ENCODE results near the gene PTPRH.

PTPRH gene

DNA sequence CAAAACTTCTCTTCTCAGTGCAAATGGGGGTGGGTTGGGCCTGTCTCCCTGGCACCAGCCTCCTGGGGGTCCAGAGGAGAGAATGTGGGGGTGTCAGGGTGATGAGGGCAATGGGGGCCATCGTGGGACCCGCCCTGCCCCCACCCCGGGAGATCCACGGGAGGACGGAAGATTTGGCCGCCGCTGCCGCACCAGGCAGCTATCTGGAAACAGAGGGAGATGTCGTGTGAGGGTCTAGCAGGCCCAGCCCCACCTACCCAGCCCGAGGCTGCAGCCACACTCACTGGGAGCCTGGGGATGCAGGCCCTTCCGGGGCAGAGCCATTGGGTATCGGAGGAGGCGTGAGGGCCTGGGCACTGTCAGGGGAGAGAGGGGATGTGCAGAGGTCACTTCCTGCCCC is 21.0 kb upstream of the PTPRH start:
- H3K23ac ChIP-seq (ENCODE audit: low read length): no peak overlapping the region
- H3K27ac ChIP-seq (ENCODE audit: low read depth, low read length): no peak overlapping the region
- H3K4me2 ChIP-seq (ENCODE audit: low read length): no peak overlapping the region
- H3K9ac ChIP-seq (ENCODE audit: low read length): no peak overlapping the region
- H3K79me2 ChIP-seq (ENCODE audit: control insufficient read depth, insufficient read depth, low read length, poor library complexity): no peaks in the 10 kb centered on the region
- no peak overlapping the region for H4K12ac ChIP-seq (ENCODE audit: low read depth, low read length)
- no peak overlapping the region for H3K18ac ChIP-seq (ENCODE audit: low read length)
- no peak for DNase-seq
- H3K36me3 ChIP-seq (ENCODE audit: control insufficient read depth in 1 of 2, insufficient read depth in 2 of 2, low read length in 2 of 2): peaks cover 67 to 69% of the 10 kb centered on the region in 2 experiments
- no peak overlapping the region for H3K4me3 ChIP-seq (ENCODE audit: low read depth, low read length)
- no peak overlapping the region for H3K14ac ChIP-seq (ENCODE audit: low read length)
- no peaks in the 10 kb centered on the region for H3K79me1 ChIP-seq (ENCODE audit: low read length)
- H2AK5ac ChIP-seq (ENCODE audit: low read length): no peak overlapping the region
- H3K4ac ChIP-seq (ENCODE audit: low read depth, low read length): no peak overlapping the region
- H2BK12ac ChIP-seq (ENCODE audit: low read length): no peak overlapping the region
- no peak overlapping the region for H4K8ac ChIP-seq (ENCODE audit: low read depth, low read length)
- WGBS (ENCODE audit: extremely low coverage, insufficient coverage, insufficient read length): no CpG with 5 or more reads among the region's 13 CpGs
- H3K9me3 ChIP-seq (ENCODE audit: insufficient read depth, low read depth, low read length): peaks cover 1% of the 10 kb centered on the region
- H2AFZ ChIP-seq (ENCODE audit: insufficient read depth, low read length, poor library complexity): no peak overlapping the region
- H2BK5ac ChIP-seq (ENCODE audit: low read depth, low read length, poor library complexity): no peak overlapping the region
- no peaks in the 10 kb centered on the region for H3K27me3 ChIP-seq (ENCODE audit: insufficient read depth, low read length)
- H3K4me1 ChIP-seq (ENCODE audit: control insufficient read depth in 1 of 2, insufficient read depth in 2 of 2, low read length in 2 of 2): no peaks in the 10 kb centered on the region
- no peak overlapping the region for H2BK120ac ChIP-seq (ENCODE audit: insufficient read depth, low read length, poor library complexity)
- H4K91ac ChIP-seq (ENCODE audit: low read depth, low read length): no peak overlapping the region

DNA sequence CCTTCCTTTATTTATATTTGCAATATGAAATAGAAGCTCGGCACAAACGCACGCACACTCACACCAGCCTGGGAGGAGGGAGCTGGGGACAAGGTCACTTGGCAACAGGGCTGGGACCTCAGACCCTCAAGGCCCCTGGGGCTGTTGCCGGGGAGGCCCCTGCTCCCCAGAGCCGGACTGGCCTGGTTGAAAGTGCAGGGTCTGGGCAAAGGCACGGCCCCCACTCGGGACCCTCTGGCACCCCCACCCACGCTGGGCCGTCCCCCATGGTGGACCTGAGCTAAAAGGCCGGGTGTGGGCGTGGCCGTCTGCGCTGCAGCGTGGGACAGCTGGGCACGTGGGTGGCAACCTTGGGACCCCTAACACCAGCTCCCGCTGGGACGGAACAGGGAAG is 20.5 kb upstream of the PTPRH start:
- Histone ChIP-seq H3K4me1 (ENCODE audit: control insufficient read depth in 1 of 2, insufficient read depth in 2 of 2, low read length in 2 of 2) (no peaks in the 10 kb centered on the region), H2BK5ac (ENCODE audit: low read depth, low read length, poor library complexity) (no peak overlapping the region), H3K4me3 (ENCODE audit: low read depth, low read length) (no peak overlapping the region), H4K8ac (ENCODE audit: low read depth, low read length) (no peak overlapping the region), H3K4me2 (ENCODE audit: low read length) (no peak overlapping the region), H3K14ac (ENCODE audit: low read length) (no peak overlapping the region), H3K27me3 (ENCODE audit: insufficient read depth, low read length) (no peaks in the 10 kb centered on the region), H3K79me2 (ENCODE audit: control insufficient read depth, insufficient read depth, low read length, poor library complexity) (no peaks in the 10 kb centered on the region), H3K9ac (ENCODE audit: low read length) (no peak overlapping the region), H2BK120ac (ENCODE audit: insufficient read depth, low read length, poor library complexity) (no peak overlapping the region), H3K4ac (ENCODE audit: low read depth, low read length) (no peak overlapping the region), H3K79me1 (ENCODE audit: low read length) (no peaks in the 10 kb centered on the region), H3K18ac (ENCODE audit: low read length) (no peak overlapping the region), H3K9me3 (ENCODE audit: insufficient read depth, low read depth, low read length) (peaks cover 1% of the 10 kb centered on the region), H4K91ac (ENCODE audit: low read depth, low read length) (no peak overlapping the region), H2BK12ac (ENCODE audit: low read length) (no peak overlapping the region), H3K23ac (ENCODE audit: low read length) (no peak overlapping the region), H4K12ac (ENCODE audit: low read depth, low read length) (no peak overlapping the region), H2AFZ (ENCODE audit: insufficient read depth, low read length, poor library complexity) (no peak overlapping the region), H2AK5ac (ENCODE audit: low read length) (no peak overlapping the region), H3K36me3 (ENCODE audit: control insufficient read depth in 1 of 2, insufficient read depth in 2 of 2, low read length in 2 of 2) (peaks cover 66% of the 10 kb centered on the region in 2 experiments), H3K27ac (ENCODE audit: low read depth, low read length) (no peak overlapping the region)
- DNase-seq: no peak
- no CpG with 5 or more reads among the region's 17 CpGs for WGBS (ENCODE audit: extremely low coverage, insufficient coverage, insufficient read length)

GRCh38 chr19:55229145-55229788 is 20.0 kb upstream of the PTPRH start:
- Histone ChIP-seq H3K4me3 (ENCODE audit: low read depth, low read length) (no peak overlapping the region), H2BK5ac (ENCODE audit: low read depth, low read length, poor library complexity) (no peak overlapping the region), H2BK12ac (ENCODE audit: low read length) (no peak overlapping the region), H3K27me3 (ENCODE audit: insufficient read depth, low read length) (no peaks in the 10 kb centered on the region), H3K4ac (ENCODE audit: low read depth, low read length) (no peak overlapping the region), H3K4me2 (ENCODE audit: low read length) (no peak overlapping the region), H3K36me3 (ENCODE audit: control insufficient read depth in 1 of 2, insufficient read depth in 2 of 2, low read length in 2 of 2) (peaks cover 62% of the 10 kb centered on the region in 2 experiments), H2BK120ac (ENCODE audit: insufficient read depth, low read length, poor library complexity) (no peak overlapping the region), H3K14ac (ENCODE audit: low read length) (no peak overlapping the region), H3K23ac (ENCODE audit: low read length) (no peak overlapping the region), H4K12ac (ENCODE audit: low read depth, low read length) (no peak overlapping the region), H4K8ac (ENCODE audit: low read depth, low read length) (no peak overlapping the region), H3K9ac (ENCODE audit: low read length) (no peak overlapping the region), H3K79me2 (ENCODE audit: control insufficient read depth, insufficient read depth, low read length, poor library complexity) (no peaks in the 10 kb centered on the region), H2AFZ (ENCODE audit: insufficient read depth, low read length, poor library complexity) (no peak overlapping the region), H2AK5ac (ENCODE audit: low read length) (no peak overlapping the region), H3K4me1 (ENCODE audit: control insufficient read depth in 1 of 2, insufficient read depth in 2 of 2, low read length in 2 of 2) (no peaks in the 10 kb centered on the region), H3K9me3 (ENCODE audit: insufficient read depth, low read depth, low read length) (peaks cover 1% of the 10 kb centered on the region), H3K79me1 (ENCODE audit: low read length) (no peaks in the 10 kb centered on the region), H3K18ac (ENCODE audit: low read length) (no peak overlapping the region), H3K27ac (ENCODE audit: low read depth, low read length) (no peak overlapping the region), H4K91ac (ENCODE audit: low read depth, low read length) (no peak overlapping the region)
- no peak for DNase-seq
- no CpG with 5 or more reads among the region's 18 CpGs for WGBS (ENCODE audit: extremely low coverage, insufficient coverage, insufficient read length)

DNA sequence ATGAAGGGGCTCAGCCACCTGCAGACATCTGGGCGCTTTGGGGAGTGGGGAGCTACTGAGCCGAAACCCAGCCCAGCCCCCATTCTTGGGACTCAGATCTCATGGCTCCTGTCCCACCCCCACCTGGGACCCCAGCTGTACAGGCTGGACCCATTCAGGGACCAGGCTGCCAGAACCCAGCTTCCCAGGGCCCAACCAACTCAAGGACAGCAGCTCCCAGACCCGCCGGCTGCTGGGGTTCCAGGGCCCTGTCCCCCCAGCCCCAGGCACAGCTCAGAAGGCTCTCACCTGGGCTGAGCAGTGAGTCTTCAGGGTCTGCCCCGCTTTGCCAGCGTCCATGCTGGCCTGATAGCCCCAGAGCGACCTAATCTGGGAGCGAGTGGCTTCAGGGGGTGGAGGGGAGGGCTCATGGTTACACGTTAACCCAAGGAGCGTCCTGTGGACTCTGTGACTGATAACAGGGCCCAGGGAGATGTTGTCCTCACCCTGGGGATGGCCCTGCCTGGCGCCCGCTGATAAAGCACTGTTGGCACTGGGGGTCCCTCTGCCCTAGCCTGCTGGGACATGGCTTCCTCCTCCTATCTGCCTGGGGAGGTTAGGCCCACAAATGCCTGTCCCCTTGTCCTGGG is 19.2 kb upstream of the PTPRH start, which contains the start of gene TMEM86B:
Gene TMEM86B, minus strand, starts transcription at position 361 of the 629 bp plus-strand sequence. Its CDS starts 22 bp downstream, at position 339.
- Histone ChIP-seq H3K36me3 (ENCODE audit: control insufficient read depth in 1 of 2, insufficient read depth in 2 of 2, low read length in 2 of 2) (peaks cover 62 to 68% of the 10 kb centered on the region in 2 experiments), H3K27ac (ENCODE audit: low read depth, low read length) (no peak within 1 kb of the TSS), H2BK120ac (ENCODE audit: insufficient read depth, low read length, poor library complexity) (no peak within 1 kb of the TSS), H3K4me1 (ENCODE audit: control insufficient read depth in 1 of 2, insufficient read depth in 2 of 2, low read length in 2 of 2) (no peaks in the 10 kb centered on the region), H4K91ac (ENCODE audit: low read depth, low read length) (no peak within 1 kb of the TSS), H3K23ac (ENCODE audit: low read length) (no peak within 1 kb of the TSS), H2AK5ac (ENCODE audit: low read length) (no peak within 1 kb of the TSS), H2BK12ac (ENCODE audit: low read length) (no peak within 1 kb of the TSS), H4K12ac (ENCODE audit: low read depth, low read length) (no peak within 1 kb of the TSS), H3K14ac (ENCODE audit: low read length) (no peak within 1 kb of the TSS), H3K4ac (ENCODE audit: low read depth, low read length) (no peak within 1 kb of the TSS), H3K4me3 (ENCODE audit: low read depth, low read length) (no peak within 1 kb of the TSS), H4K8ac (ENCODE audit: low read depth, low read length) (no peak within 1 kb of the TSS), H3K27me3 (ENCODE audit: insufficient read depth, low read length) (no peaks in the 10 kb centered on the region), H2BK5ac (ENCODE audit: low read depth, low read length, poor library complexity) (no peak within 1 kb of the TSS), H3K9ac (ENCODE audit: low read length) (no peak within 1 kb of the TSS), H3K79me2 (ENCODE audit: control insufficient read depth, insufficient read depth, low read length, poor library complexity) (no peaks in the 10 kb centered on the region), H3K4me2 (ENCODE audit: low read length) (no peak within 1 kb of the TSS), H2AFZ (ENCODE audit: insufficient read depth, low read length, poor library complexity) (no peak within 1 kb of the TSS), H3K9me3 (ENCODE audit: insufficient read depth, low read depth, low read length) (peaks cover 1% of the 10 kb centered on the region), H3K79me1 (ENCODE audit: low read length) (no peaks in the 10 kb centered on the region), H3K18ac (ENCODE audit: low read length) (no peak within 1 kb of the TSS)
- WGBS (ENCODE audit: extremely low coverage, insufficient coverage, insufficient read length): no CpG with 5 or more reads among the region's 12 CpGs
- DNase-seq: no peak

Data from trophoblast cell (in vitro differentiated cells and primary cell).